GM18870 (cell line): ENCODE results near the gene RPS19BP1.

Experiments used
- ATAC-seq: cut with Tn5 transposase; IDR thresholded peaks from one replicate; pipeline ENCODE4 v1.9.1; 2021; ENCODE audit warnings: moderate library complexity; ENCODE audit not compliant: unreplicated experiment

The RPS19BP1 gene

DNA sequence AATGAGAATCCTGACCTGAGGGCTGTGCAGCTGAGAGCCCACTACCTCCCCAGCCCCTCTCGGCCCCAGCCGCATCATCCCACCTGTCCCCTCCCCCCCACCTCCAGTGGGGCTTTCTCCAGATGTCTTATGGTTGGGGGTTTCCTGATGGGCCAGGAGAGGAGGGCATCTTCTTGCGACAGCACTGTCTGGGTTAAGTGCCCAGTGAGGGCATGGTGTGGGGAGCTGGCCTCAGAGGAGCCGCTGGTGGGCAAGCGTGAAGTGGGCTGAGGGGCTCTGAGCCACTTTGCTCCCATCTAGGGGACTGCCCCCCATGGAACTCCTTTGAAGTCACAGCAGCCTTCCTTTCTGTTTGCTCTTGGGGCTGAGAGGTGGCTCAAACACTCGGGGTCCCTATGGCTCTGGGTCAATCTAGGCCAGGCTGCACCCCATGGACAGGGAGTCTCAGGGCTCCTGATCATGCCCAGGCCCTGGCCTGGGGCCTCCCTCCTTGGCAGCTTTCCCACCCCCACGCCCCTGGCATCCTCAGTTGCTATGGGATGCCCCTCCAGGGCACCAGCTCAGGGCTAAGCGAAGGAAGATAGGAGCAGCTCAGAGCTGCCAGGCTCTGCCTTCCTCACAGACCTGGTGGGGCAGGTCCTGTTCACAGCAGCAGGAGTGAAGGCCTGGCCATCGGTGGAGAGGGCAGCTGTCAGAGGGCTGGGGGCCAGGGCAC, 41.4 kb downstream of the RPS19BP1 start:
- no peak for ATAC-seq

DNA sequence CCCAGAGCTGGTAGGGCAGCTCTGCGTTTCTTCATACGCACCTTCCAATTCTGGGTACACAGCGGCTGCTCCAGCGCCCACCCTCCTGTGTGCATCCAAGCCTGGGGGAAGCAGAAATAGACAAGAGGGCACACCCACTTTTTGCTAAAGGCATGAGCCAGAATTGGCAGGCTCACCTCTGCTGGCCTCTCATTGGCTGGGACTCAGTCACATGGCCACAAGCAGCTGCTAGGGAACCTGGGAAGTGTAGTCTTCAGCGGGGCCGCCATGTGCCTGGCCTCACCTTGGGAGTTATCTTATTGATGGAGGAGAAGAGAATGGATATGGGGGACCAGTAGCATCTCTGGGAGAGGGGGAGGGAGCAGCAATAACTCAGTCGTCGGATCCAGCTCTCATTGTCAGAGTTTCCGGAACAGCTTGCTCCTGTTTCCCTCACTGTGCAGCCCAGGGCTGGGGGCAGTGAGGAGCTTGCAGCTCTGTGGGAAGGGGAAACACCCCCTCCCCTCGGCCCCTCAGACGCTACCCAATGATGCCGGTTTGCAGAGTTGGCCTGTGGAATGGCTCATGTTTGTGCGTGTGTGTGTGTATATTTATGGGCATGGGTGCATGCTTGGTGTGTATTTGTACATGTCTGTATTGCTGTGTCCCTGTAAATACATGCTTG, 42.3 kb downstream of the RPS19BP1 start:
- peak; percentile 60 for ATAC-seq

DNA sequence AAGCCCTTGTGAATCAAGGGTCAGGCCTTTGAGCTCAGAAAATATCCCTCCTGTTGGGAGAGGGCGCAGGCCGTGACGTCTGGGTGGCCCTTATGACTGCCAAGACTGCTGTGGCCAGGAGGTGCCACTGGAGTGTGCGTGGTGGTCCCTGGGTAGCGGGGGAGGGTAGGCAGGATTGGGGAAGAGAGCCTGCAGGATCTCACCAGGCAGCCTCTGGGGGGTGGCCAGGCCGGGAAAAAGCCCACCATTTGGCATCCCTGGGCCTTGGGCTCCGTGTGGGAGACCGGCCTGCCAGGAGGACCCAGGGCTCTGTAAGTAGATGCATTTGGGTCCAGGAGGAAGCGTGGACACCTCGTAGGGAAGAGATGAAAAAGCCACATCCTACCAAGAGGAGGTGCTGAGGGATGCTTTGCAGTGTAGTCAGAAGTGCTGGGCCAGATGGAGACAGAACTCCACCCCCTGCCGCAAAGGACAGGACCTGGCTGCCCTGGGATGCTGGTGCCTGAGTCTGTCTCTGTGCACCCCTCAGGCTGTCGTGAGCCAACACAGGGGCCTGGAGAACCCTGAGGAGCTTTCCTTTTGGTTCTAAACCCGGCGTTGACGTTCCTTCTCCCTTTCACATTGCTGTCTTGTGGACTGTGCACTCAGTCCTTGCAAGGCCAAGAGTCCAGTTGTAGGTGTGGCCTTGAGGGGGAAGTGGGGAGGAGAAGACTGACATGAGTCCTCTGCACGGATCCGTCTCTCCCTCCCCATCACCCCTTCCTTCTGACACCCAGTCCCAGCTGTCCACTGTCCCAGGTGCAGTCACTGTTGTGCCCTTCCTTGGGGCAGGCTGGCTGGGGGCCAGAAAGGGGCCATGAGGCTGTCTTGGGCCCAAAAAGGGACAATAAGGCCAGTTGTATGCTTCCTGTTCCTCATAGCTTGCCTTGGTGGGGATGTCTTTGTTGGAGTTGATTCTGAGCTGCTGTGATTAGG, 43.2 kb downstream of the RPS19BP1 start:
- ATAC-seq: peak; percentile 12

DNA sequence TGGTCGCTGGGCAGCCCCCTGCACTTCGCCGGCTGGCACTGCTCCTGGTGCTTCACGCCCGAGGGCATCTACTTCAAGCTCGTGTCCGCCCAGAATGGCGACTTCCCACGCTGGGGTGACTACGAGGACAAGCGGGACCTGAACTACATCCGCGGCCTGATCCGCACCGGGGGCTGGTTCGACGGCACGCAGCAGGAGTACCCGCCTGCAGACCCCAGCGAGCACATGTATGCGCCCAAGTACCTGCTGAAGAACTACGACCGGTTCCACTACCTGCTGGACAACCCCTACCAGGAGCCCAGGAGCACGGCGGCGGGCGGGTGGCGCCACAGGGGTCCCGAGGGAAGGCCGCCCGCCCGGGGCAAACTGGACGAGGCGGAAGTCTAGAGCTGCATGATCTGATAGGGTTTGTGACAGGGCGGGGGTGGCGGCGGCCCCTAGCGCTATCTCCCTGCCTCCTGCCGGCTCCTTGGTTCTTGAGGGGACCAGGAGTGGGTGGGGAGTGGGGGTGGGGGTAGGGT, 43.9 kb downstream of the RPS19BP1 start:
- ATAC-seq: no peak

DNA sequence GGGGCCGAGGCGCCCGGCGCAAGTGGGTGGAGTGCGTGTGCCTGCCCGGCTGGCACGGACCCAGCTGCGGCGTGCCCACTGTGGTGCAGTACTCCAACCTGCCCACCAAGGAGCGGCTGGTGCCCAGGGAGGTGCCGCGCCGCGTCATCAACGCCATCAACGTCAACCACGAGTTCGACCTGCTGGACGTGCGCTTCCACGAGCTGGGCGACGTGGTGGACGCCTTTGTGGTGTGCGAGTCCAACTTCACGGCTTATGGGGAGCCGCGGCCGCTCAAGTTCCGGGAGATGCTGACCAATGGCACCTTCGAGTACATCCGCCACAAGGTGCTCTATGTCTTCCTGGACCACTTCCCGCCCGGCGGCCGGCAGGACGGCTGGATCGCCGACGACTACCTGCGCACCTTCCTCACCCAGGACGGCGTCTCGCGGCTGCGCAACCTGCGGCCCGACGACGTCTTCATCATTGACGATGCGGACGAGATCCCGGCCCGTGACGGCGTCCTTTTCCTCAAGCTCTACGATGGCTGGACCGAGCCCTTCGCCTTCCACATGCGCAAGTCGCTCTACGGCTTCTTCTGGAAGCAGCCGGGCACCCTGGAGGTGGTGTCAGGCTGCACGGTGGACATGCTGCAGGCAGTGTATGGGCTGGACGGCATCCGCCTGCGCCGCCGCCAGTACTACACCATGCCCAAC, 44.6 kb downstream of the RPS19BP1 start:
- ATAC-seq: no peak

DNA sequence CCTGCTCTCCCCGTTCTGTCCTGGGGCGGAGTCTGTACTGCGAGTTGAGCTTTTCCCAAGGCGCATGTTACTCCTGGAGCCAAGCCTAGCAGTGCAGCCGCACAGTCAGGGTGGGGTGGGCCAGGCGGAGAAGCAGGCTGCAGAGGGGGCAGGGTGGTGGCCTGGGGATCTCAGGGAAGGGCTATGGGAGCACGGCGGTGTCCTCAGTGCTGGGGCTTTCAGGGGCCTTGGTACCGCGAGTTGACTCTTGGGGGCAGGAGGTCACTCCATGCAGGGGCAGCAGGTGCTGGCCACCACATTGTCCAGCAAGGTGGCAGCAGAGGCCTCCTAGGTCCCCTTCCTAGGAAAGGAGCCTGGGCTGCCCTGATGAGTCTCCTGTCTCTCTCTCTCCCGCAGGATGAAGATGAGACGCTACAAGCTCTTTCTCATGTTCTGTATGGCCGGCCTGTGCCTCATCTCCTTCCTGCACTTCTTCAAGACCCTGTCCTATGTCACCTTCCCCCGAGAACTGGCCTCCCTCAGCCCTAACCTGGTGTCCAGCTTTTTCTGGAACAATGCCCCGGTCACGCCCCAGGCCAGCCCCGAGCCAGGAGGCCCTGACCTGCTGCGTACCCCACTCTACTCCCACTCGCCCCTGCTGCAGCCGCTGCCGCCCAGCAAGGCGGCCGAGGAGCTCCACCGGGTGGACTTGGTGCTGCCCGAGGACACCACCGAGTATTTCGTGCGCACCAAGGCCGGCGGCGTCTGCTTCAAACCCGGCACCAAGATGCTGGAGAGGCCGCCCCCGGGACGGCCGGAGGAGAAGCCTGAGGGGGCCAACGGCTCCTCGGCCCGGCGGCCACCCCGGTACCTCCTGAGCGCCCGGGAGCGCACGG, 45.4 kb downstream of the RPS19BP1 start:
- no peak for ATAC-seq

DNA sequence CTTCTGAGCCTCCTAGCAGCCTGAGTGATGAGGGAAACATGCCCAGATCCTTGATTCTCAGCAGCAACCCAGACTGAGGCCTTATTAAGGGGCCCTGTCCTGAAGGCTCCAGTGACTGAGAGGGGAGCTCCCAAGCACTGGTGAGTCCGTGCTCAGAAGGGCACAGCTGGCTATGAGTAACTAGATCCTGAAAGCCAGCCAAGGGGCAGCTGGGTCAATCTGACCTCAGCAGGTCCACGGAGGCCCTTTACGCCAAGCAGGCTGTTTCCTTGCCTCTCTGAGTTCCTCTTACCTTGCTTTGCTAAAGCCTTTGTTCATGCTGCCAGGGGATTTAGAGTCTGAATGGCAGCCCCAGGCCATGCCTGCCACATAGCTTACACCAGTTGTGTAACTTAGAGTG, 49.8 kb downstream of the RPS19BP1 start:
- ATAC-seq: no peak

DNA sequence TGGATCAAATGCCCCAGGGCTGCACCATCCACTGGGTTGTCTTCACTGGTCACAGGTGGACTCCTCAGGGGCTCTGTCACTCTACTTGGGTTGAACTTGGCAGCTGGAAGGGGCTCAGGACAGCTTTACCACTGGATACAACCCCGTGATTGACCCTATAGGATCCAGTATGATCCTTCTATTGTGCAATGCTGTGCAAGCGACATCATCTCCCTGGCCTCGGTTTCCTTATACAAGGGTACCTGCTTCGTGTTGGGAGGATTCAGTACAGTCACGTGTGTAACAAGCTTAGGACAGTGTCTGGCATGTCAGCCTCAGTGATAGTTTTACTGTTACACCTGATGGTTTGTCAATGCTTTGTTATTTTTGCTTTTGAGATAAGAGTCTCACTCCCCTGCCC, 51.0 kb downstream of the RPS19BP1 start:
- ATAC-seq: no peak

DNA sequence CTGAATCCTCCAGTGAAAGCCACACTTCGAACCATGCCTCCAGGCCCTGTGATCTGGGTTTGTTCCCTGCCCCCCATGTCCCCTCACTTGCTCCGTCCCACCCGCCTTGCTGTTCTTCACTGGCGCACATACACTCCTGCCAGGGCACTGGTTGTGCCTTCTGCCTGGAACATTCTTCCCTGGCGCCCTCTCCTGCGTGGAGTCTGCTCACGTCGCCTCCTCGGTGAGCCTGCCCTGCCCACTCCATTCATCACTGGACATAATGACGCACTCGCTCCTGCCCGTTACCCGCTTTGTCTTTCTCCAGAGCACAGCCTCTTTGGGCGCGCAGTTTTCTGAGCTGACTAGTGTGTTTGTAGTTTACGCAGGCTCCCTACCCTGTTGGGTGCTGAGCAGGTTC, 51.5 kb downstream of the RPS19BP1 start:
- no peak for ATAC-seq

DNA sequence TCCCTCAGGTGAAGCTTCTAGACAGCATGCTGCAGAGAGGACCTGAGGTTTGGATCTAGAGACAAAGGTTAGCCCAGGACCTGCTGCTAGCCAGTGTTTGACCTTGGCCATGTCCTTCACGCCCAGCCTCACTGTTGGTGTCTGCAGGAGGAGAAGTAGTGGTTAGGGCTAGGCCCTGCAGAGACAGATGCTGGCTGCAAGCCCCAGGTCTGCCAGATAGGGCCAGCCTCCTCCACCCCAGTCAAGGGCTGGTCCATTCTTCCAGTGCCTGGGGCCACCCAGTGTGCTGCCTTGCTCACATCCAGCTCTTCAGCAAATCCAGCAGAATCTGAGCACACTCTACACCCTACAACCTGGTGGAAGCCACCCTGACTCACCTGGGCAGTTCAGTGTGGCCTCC, 52.0 kb downstream of the RPS19BP1 start:
- no peak for ATAC-seq

DNA sequence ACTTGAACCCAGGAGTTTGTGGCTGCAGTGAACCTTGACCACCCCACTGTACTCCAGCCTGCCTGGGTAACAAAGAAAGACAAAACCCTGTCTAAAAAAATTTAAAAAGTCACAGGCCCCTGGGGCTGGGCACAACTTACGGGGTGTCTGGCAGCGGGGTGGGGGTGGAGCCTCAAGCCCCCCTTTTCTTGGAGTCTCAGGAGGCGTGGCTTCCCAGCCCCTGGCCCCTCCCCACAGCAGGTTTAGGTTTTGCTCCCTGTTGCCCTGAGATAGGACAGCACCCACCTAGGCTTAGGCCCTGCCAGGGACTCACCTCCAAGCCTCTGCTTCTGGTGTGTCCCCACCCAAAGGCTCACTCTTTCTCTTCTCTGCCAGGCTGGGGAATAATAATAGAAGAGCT, 53.3 kb downstream of the RPS19BP1 start:
- ATAC-seq: no peak
